SK-N-SH (cell line): ENCODE results near the gene PDIA6. TPM values are rescaled to one million over a fixed set of nuclear protein-coding genes. Genes with fewer than 3 reads are reported as not detected.

Experiments used
- CTCF ChIA-PET: fragments of 300-600, 350-600 bp; formaldehyde crosslinking; extraction: SDS; loops from one replicate; lab custom pipeline; 2021; lab: Yijun Ruan, JAX
- POLR2A ChIA-PET: fragments of 350-600 bp; sonication (Branson Sonifier 250); formaldehyde crosslinking; extraction: SDS; loops from one replicate; lab custom pipeline; 2020; ENCODE audit warnings: antibody characterized with exemption, inconsistent platforms; lab: Yijun Ruan, JAX
- DNase-seq: peaks from one replicate; pipeline ENCODE4 v3.0.0; 2012
- H2AFZ ChIP-seq: fragments of 200-600 bp; sonication (generic); 2 replicates; pipeline ENCODE4 v1.8.1; 2016; ENCODE audit warnings: antibody characterized with exemption, mild to moderate bottlenecking, low read depth
- H3F3A ChIP-seq: fragments of 200-600 bp; sonication (generic); replicated peaks from 2 replicates; pipeline ENCODE3; 2016; ENCODE audit warnings: antibody characterized with exemption, mild to moderate bottlenecking; ENCODE audit not compliant: insufficient read depth
- H3K27ac ChIP-seq, 2 experiments: fragments of 200-500 bp in 1 of 2; fragments of 200-600 bp in 1 of 2; sonication (Bioruptor generic) in 1 of 2; sonication (generic), shearing (Covaris generic) in 1 of 2; 2 replicates each; pipeline versions ENCODE4 v1.5.1 to v1.6.1; 2014 to 2016; ENCODE audit warnings: low read depth in 2 of 2, inconsistent platforms in 1 of 2, low read length in 1 of 2, mild to moderate bottlenecking in 1 of 2, mixed read lengths in 1 of 2
- H3K27me3 ChIP-seq: fragments of 200-600 bp; sonication (generic), shearing (Covaris generic); 2 replicates; pipeline ENCODE4 v1.6.1; 2016; ENCODE audit warnings: mixed run types; ENCODE audit not compliant: insufficient read depth
- H3K36me3 ChIP-seq, 2 experiments: fragments of 200-500 bp in 1 of 2; fragments of 200-600 bp in 1 of 2; sonication (Bioruptor generic) in 1 of 2; sonication (generic) in 1 of 2; replicated peaks in 1 of 2; 2 replicates each; pipeline versions ENCODE3 to v1.5.1; 2014 to 2016; ENCODE audit warnings: low read length in 1 of 2, mild to moderate bottlenecking in 1 of 2; ENCODE audit not compliant: insufficient read depth in 2 of 2, control insufficient read depth in 1 of 2
- H3K4me1 ChIP-seq, 2 experiments: fragments of 200-500 bp in 1 of 2; fragments of 200-600 bp in 1 of 2; sonication (Bioruptor generic) in 1 of 2; sonication (generic), shearing (Covaris generic) in 1 of 2; 2 replicates each; pipeline versions ENCODE4 v1.5.1 to v1.6.1; 2014 to 2016; ENCODE audit warnings: low read depth in 1 of 2, low read length in 1 of 2, mixed run types in 1 of 2; ENCODE audit not compliant: insufficient read depth in 2 of 2, control insufficient read depth in 1 of 2
- H3K4me2 ChIP-seq: fragments of 200-600 bp; sonication (generic), shearing (Covaris generic); 2 replicates; pipeline ENCODE4 v1.6.1; 2017; ENCODE audit warnings: mixed run types
- H3K4me3 ChIP-seq, 2 experiments: fragments of 200-500 bp in 1 of 2; fragments of 200-600 bp in 1 of 2; sonication (Bioruptor generic) in 1 of 2; sonication (generic), shearing (Covaris generic) in 1 of 2; 2 replicates each; pipeline versions ENCODE4 v1.5.1 to v1.8.1; 2014 to 2016; ENCODE audit warnings: low read depth in 2 of 2, inconsistent platforms in 1 of 2, low read length in 1 of 2, mild to moderate bottlenecking in 1 of 2, mixed read lengths in 1 of 2, moderate library complexity in 1 of 2
- H3K79me2 ChIP-seq: fragments of 200-600 bp; sonication (generic); 2 replicates; pipeline ENCODE4 v1.8.1; 2017; ENCODE audit warnings: mild to moderate bottlenecking; ENCODE audit not compliant: insufficient read depth
- H3K9ac ChIP-seq: fragments of 200-600 bp; sonication (generic); 2 replicates; pipeline ENCODE4 v1.6.1; 2017; ENCODE audit warnings: mixed run types
- H3K9me2 ChIP-seq: fragments of 200-600 bp; sonication (generic); 2 replicates; pipeline ENCODE4 v1.6.1; 2017; ENCODE audit warnings: mixed run types
- H3K9me3 ChIP-seq: fragments of 200-600 bp; sonication (generic); 2 replicates; pipeline ENCODE4 v1.6.1; 2017; ENCODE audit warnings: mixed run types, mild to moderate bottlenecking, moderate library complexity
- H4K20me1 ChIP-seq: fragments of 200-600 bp; sonication (generic); 2 replicates; pipeline ENCODE4 v1.6.1; 2017; ENCODE audit warnings: mild to moderate bottlenecking, mixed run types; ENCODE audit not compliant: insufficient read depth
- CHD2 ChIP-seq: fragments of 150-350 bp; IDR thresholded peaks from 2 replicates; pipeline ENCODE4 v1.6.1; 2018; ENCODE audit warnings: low read length; ENCODE audit not compliant: partially characterized antibody
- EP300 ChIP-seq, 2 experiments: IDR thresholded peaks; 2 replicates each; pipeline versions ENCODE4 v1.4.0 to v1.6.1; 2012; ENCODE audit warnings: borderline replicate concordance in 1 of 2, low read depth in 1 of 2, low read length in 1 of 2
- POLR2AphosphoS5 ChIP-seq: IDR thresholded peaks from 2 replicates; pipeline ENCODE4 v1.6.1; 2012; ENCODE audit warnings: low read depth, low read length
- RAD21 ChIP-seq: IDR thresholded peaks from 2 replicates; pipeline ENCODE4 v1.6.1; 2012; ENCODE audit warnings: mild to moderate bottlenecking, low read length
- YY1 ChIP-seq: IDR thresholded peaks from 2 replicates; pipeline ENCODE4 v1.4.0; 2012; ENCODE audit warnings: low read depth, mild to moderate bottlenecking
- WGBS: methylation state at CpG from one replicate; pipeline ENCODE4 v1.1.6; 2017; ENCODE audit warnings: low lambda C conversion rate; 5-methylcytosine and 5-hydroxymethylcytosine counted together
- polyA plus RNA-seq, 3 experiments: library from polyadenylated mRNA; depleted of rRNA; stranded (reverse); fragments of >200 nt; gene quantifications; 2 replicates each; pipeline ENCODE4 v1.2.3, GENCODE V29; 2012
- TF ChIP-seq, protein P1 (sequence below): fragments of 200-600 bp; sonication (generic); IDR thresholded peaks from 2 replicates; pipeline ENCODE4 v1.6.1; 2017; ENCODE audit warnings: antibody characterized with exemption, mild to moderate bottlenecking, moderate library complexity

The PDIA6 gene
- polyA plus RNA-seq, 1 of the 3 experiments (the other 2 are of a cell fraction), result 325 TPM

GRCh38 chr2:10788855-10789254 lies 23.7 kb downstream of the PDIA6 start (continued):
- TF ChIP-seq, protein P1, sequence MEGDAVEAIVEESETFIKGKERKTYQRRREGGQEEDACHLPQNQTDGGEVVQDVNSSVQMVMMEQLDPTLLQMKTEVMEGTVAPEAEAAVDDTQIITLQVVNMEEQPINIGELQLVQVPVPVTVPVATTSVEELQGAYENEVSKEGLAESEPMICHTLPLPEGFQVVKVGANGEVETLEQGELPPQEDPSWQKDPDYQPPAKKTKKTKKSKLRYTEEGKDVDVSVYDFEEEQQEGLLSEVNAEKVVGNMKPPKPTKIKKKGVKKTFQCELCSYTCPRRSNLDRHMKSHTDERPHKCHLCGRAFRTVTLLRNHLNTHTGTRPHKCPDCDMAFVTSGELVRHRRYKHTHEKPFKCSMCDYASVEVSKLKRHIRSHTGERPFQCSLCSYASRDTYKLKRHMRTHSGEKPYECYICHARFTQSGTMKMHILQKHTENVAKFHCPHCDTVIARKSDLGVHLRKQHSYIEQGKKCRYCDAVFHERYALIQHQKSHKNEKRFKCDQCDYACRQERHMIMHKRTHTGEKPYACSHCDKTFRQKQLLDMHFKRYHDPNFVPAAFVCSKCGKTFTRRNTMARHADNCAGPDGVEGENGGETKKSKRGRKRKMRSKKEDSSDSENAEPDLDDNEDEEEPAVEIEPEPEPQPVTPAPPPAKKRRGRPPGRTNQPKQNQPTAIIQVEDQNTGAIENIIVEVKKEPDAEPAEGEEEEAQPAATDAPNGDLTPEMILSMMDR, result no peak
- TF ChIP-seq YY1 (no peak), CHD2 (no peak)

DNA sequence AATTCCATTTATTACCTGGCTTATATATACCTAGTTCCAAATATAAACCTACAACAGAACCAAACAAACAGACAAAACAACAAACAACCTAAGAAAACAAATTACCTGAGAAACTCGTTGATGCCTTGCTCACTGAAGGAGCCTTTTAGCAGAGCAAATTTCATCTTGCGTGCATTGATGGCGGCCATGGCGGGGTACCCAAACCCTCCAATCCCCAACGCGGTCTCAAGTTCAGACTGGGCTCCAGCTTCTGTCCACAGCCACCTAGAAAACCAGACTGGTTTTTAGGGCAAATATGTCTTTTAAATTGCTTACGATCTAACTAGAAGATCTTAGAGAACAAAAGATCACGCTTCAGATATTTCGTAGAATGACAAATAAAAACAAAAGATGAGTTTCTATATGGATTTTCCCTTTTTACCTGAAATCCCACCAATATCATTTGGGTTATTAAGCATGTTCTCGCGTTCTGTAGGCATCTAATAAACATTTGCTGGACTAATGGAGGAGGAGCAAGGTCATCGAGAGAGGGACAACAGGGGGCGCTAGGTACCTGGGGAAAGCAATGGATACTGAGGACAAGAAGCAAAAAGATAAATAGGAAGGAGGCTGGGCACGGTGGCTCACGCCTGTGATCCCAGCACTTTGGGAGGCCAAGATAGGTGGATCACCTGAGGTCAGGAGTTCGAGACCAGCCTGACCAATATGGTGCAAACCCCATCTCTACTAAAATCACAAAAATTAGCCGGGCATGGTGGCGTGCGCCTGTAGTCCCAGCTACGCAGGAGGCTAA lies 25.2 kb downstream of the PDIA6 start:
- Histone ChIP-seq H2AFZ (no peak overlapping the region), H3K4me1 (no peaks in the 10 kb centered on the region; a peak in 1 of 4 replicates), H3K27ac (no peak overlapping the region), H3K79me2 (peaks cover 6% of the 10 kb centered on the region; the same call in 1 of the 2 replicates), H3K9ac (no peak overlapping the region)
- CTCF ChIA-PET, result interaction anchor here (0.6 to 2.3 kb wide), 7 partner anchors 8 to 337 kb away, joined by 3 to 7 read pairs (median 3); no protein-coding TSS in a partner anchor
- peak; percentile 60 for DNase-seq
- TF ChIP-seq RAD21, result peak; percentile 54
- TF ChIP-seq POLR2AphosphoS5, result no peak
- TF ChIP-seq, protein P1, result peak; percentile 56
- TF ChIP-seq, all 33 proteins: peak for 2
- Histone ChIP-seq H3K36me3 (peaks cover 88 to 90% of the 10 kb centered on the region in 2 experiments), H3K4me2 (no peak overlapping the region), H3K4me3 (no peak overlapping the region), H3K9me3 (no peaks in the 10 kb centered on the region), H3K27me3 (no peaks in the 10 kb centered on the region), H4K20me1 (no peaks in the 10 kb centered on the region), H3K9me2 (no peaks in the 10 kb centered on the region), H3F3A (no peaks in the 10 kb centered on the region)
- POLR2A ChIA-PET, result no interaction called here
- 89% methylated on average over 20 of the region's 20 CpGs for WGBS

- no peaks in the 10 kb centered on the region for H3K27me3 ChIP-seq
- peaks cover 1% of the 10 kb centered on the region; the same call in 1 of the 2 replicates for H3K79me2 ChIP-seq
- H4K20me1 ChIP-seq, result no peaks in the 10 kb centered on the region
- no peak overlapping the region for H3K27ac ChIP-seq
- POLR2A ChIA-PET, result no interaction called here
- no peak overlapping the region for H3K4me3 ChIP-seq
- DNase-seq, result no peak
- TF ChIP-seq EP300 (IDR thresholded peaks at IDR 0.05; ENCODE audit: borderline replicate concordance in 1 of 2, low read depth in 1 of 2, low read length in 1 of 2), result no peak
- H3F3A ChIP-seq, result no peaks in the 10 kb centered on the region
- WGBS, result 96% methylated on average over 12 of the region's 12 CpGs
- no peak overlapping the region for H3K9ac ChIP-seq
- H2AFZ ChIP-seq, result no peak overlapping the region
- H3K4me1 ChIP-seq, result no peaks in the 10 kb centered on the region; a peak in 1 of 4 replicates
- no peaks in the 10 kb centered on the region for H3K9me2 ChIP-seq
- peaks cover 78 to 90% of the 10 kb centered on the region in 2 experiments for H3K36me3 ChIP-seq
- no peaks in the 10 kb centered on the region for H3K9me3 ChIP-seq
- H3K4me2 ChIP-seq, result no peak overlapping the region
- CTCF ChIA-PET, result interaction anchor here (0.6 to 2.3 kb wide), 8 partner anchors 8 to 338 kb away, joined by 3 to 7 read pairs (median 3); no protein-coding TSS in a partner anchor
Measured at GRCh38 chr2:10786240-10786982, 26.2 kb downstream of the PDIA6 start.
